Ovary (tissue), 9 donors: Measurements from ENCODE around the gene RAB8A. TPM values are rescaled to one million over a fixed set of nuclear protein-coding genes. Genes with fewer than 3 reads are reported as not detected.

Experiments used
- DNase-seq, 5 donors: peaks; one replicate each; pipeline ENCODE4 v3.0.0-alpha.2; 2019 to 2020
- H3K27ac ChIP-seq, 2 donors: fragments of 200-600 bp; one replicate each; pipeline versions ENCODE4 v1.5.1 to v1.8.0; 2019 to 2022
- H3K27me3 ChIP-seq: fragments of 200-600 bp; one replicate; pipeline ENCODE4 v1.8.0; 2022
- H3K36me3 ChIP-seq: fragments of 200-600 bp; sonication (generic); one replicate; pipeline ENCODE4 v1.5.1; 2019
- H3K4me1 ChIP-seq: one replicate; pipeline ENCODE4 v1.8.1; 2013; ENCODE audit warnings: mild to moderate bottlenecking, moderate library complexity; ENCODE audit not compliant: insufficient read depth
- H3K4me3 ChIP-seq: fragments of 200-600 bp; sonication (generic); one replicate; pipeline ENCODE4 v1.5.1; 2017
- H3K9me3 ChIP-seq, 2 donors: fragments of 200-600 bp in 1 of 2; sonication (generic) in 1 of 2; one replicate each; pipeline versions ENCODE4 v1.5.1 to v1.8.1; 2013 to 2019; ENCODE audit warnings: mild to moderate bottlenecking in 1 of 2, moderate library complexity in 1 of 2
- EP300 ChIP-seq: sonication (generic); formaldehyde crosslinking; IDR thresholded peaks from one replicate; pipeline ENCODE4 v1.6.1; 2017; ENCODE audit warnings: antibody characterized with exemption
- POLR2A ChIP-seq: fragments of 450-650 bp; IDR thresholded peaks from one replicate; pipeline ENCODE4 v1.6.1; 2017; ENCODE audit warnings: antibody characterized with exemption, mild to moderate bottlenecking, moderate library complexity
- WGBS, 3 donors: extraction: QIAGEN DNeasy Blood & Tissue Kit in 1 of 3; methylation state at CpG; one replicate each; pipeline versions ENCODE4 v1.1.5 to v1.1.7; 2013 to 2017; 5-methylcytosine and 5-hydroxymethylcytosine counted together
- intact Hi-C, 4 donors: fragments of 100-400 bp; cut with DNase I; formaldehyde crosslinking; loops; one replicate each; pipeline versions ENCODE4 v1.11.0 to v1.15.1; 2022 to 2023
- polyA plus RNA-seq, 2 donors: library from polyadenylated mRNA; stranded (reverse); fragments of 200-250 nt in 1 of 2; fragments of 350-450 nt in 1 of 2; fragmentation: Illumina TruSeq in 1 of 2; extraction: RNeasy Lipid Tissue Mini Kit (QIAGEN cat#74804) in 1 of 2; gene quantifications; one replicate each; pipeline ENCODE4 v1.2.3, GENCODE V29; 2013 to 2014
- total RNA-seq, 7 donors: library from RNA; depleted of rRNA in 2 of 7; stranded (reverse); fragments of >200 nt in 2 of 7; fragmentation: NEBNext Ultra II Directional in 3 of 7; extraction: Animal tissue kit (Norgen Biotek cat#: 25700) in 3 of 7; gene quantifications; one replicate each; pipeline versions ENCODE4 v1.1.0 to v1.2.4, GENCODE V29; 2016 to 2023
- TF ChIP-seq, protein P1 (sequence below), 3 donors: fragments of 450-650 bp in 2 of 3; fragments of 200-600 bp in 1 of 3; IDR thresholded peaks; one replicate each; pipeline versions ENCODE4 v1.5.1 to v1.8.0; 2016 to 2022; ENCODE audit warnings: antibody characterized with exemption in 3 of 3, mild to moderate bottlenecking in 1 of 3
- donor health status: DM: no; HTN: no; CAD: no; lungs with moderate emphysema.
- donor health status: DM: no; HTN: no; CAD: no.
- donor health status: Bipolar disorder and iron deficiency.
- donor health status: DM: yes; HTN: yes; CAD: no.
- donor health status: DM: no; HTN: no; CAD: no.
- donor health status: DM: yes; HTN: yes; CAD: no.

The RAB8A gene
- total and polyA plus RNA-seq, 9 donors, result 17.2 to 114 (median 52.9) TPM

DNA sequence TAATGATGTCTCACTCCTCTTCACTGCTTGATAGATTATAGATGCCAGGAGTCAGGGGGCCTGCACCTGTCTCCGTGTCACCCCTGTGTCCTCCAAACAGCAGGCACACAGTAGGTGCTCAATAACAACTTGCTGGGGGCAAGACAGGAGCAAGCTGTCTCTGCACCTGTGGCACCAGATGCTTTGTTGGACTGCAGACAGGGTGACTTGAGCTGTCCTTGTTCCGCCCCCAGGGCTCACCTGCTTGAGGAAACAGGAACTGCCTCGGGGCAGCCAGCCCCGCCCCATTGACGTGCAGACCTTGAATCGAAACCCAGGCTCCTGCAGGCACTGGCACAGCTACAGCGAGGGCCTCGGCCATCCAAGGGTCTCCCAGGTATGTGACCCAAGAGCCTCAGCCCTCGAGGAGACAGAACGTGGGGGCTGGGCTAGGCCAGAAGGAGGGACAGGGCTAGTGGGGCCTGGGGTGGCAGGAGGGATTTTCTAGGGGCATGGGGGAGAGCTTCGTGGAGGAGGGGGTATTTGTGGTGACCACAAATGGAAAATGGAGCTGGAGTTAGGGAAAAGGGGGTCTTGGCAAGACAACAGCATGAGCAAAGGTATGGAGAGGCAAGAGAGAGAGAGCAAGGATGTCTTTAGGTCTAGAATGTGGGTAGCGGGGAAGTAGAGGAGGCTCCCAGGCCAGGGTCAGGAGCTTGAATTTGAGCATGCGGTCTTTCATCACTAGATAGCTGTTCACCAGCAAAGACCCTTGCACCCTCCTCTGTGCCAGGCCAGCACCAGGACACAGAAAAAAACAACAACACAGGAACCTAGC lies 31.9 kb downstream of the RAB8A start, which contains the start of gene HSH2D:
HSH2D (plus strand) TSS at position 287 of the 817 bp plus-strand sequence. CDS start 5,066 bp downstream, outside the sequence.
- Histone ChIP-seq H3K9me3 (no peaks in the 10 kb centered on the region), H3K4me1 (no peaks in the 10 kb centered on the region), H3K36me3 (no peaks in the 10 kb centered on the region), H3K27ac (no peak within 1 kb of the TSS), H3K4me3 (no peak within 1 kb of the TSS), H3K27me3 (no peaks in the 10 kb centered on the region)
- TF ChIP-seq, protein P1, sequence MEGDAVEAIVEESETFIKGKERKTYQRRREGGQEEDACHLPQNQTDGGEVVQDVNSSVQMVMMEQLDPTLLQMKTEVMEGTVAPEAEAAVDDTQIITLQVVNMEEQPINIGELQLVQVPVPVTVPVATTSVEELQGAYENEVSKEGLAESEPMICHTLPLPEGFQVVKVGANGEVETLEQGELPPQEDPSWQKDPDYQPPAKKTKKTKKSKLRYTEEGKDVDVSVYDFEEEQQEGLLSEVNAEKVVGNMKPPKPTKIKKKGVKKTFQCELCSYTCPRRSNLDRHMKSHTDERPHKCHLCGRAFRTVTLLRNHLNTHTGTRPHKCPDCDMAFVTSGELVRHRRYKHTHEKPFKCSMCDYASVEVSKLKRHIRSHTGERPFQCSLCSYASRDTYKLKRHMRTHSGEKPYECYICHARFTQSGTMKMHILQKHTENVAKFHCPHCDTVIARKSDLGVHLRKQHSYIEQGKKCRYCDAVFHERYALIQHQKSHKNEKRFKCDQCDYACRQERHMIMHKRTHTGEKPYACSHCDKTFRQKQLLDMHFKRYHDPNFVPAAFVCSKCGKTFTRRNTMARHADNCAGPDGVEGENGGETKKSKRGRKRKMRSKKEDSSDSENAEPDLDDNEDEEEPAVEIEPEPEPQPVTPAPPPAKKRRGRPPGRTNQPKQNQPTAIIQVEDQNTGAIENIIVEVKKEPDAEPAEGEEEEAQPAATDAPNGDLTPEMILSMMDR (IDR thresholded peaks at IDR 0.05), result no peak
- TF ChIP-seq POLR2A (no peak), EP300 (no peak)
- 36 to 48% (median 39%) methylated on average over 13 of the region's 13 CpGs for WGBS, 3 donors
- DNase-seq, result no peak
- intact Hi-C loops, result no loop called here

DNA sequence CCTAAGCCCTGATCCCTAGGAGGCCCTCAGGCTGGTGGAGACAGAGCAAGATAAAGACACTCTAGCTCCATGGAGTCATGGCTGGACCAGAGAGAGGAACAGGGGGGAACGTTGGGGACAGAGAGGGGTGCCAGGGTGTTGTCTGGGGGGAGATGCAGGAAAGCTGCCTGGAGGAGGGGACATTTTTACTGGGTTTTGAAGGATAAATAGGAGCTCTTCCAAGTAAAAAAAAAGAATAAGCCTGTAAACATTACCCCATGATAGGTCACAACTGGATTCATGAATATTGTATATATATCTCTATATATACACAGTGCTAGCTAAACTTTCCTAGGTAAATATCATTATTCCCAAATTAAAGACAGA lies 32.5 kb downstream of the RAB8A start:
- no peak overlapping the region for H3K27ac ChIP-seq
- TF ChIP-seq POLR2A, result no peak
- no peak for TF ChIP-seq EP300
- TF ChIP-seq, protein P1 (IDR thresholded peaks at IDR 0.05), result no peak
- intact Hi-C loops, result no loop called here

DNA sequence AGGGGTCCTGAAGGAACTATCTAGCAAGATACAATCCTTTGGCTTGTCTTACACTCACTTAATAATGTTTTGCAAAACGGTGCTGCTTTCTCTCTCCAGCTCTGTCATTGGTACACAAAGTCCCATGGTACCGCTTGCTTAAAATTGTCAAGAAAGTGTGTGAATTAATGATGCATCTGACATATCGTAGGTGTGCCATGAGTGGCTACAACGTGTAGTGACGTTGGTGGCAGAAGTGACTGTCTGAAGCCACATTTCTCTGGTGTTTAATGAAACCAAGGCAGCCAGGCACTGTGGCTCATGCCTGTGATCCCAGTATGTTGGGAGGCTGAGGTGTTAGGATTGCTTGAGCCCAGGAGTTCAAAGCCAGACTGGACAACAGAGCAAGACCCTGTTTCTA lies 34.4 kb downstream of the RAB8A start:
- Histone ChIP-seq H3K9me3 (no peaks in the 10 kb centered on the region), H3K4me1 (no peaks in the 10 kb centered on the region), H3K36me3 (no peaks in the 10 kb centered on the region), H3K4me3 (no peak overlapping the region), H3K27ac (no peak overlapping the region), H3K27me3 (no peaks in the 10 kb centered on the region)
- no peak for DNase-seq
- 69 to 80% (median 79%) methylated on average over 5 of the region's 5 CpGs for WGBS, 3 donors
- TF ChIP-seq POLR2A, result no peak
- TF ChIP-seq EP300, result no peak
- TF ChIP-seq, protein P1 (IDR thresholded peaks at IDR 0.05), result no peak
- intact Hi-C loops, result no loop called here

More for the DNA sequence above, 32.5 kb downstream of the RAB8A start:
- no peaks in the 10 kb centered on the region for H3K36me3 ChIP-seq
- DNase-seq, result no peak
- no peak overlapping the region for H3K4me3 ChIP-seq
- no peaks in the 10 kb centered on the region for H3K9me3 ChIP-seq
- H3K4me1 ChIP-seq, result no peaks in the 10 kb centered on the region
- 53 to 77% (median 70%) methylated on average over 1 of the region's 1 CpG for WGBS, 3 donors
- H3K27me3 ChIP-seq, result no peaks in the 10 kb centered on the region

DNA sequence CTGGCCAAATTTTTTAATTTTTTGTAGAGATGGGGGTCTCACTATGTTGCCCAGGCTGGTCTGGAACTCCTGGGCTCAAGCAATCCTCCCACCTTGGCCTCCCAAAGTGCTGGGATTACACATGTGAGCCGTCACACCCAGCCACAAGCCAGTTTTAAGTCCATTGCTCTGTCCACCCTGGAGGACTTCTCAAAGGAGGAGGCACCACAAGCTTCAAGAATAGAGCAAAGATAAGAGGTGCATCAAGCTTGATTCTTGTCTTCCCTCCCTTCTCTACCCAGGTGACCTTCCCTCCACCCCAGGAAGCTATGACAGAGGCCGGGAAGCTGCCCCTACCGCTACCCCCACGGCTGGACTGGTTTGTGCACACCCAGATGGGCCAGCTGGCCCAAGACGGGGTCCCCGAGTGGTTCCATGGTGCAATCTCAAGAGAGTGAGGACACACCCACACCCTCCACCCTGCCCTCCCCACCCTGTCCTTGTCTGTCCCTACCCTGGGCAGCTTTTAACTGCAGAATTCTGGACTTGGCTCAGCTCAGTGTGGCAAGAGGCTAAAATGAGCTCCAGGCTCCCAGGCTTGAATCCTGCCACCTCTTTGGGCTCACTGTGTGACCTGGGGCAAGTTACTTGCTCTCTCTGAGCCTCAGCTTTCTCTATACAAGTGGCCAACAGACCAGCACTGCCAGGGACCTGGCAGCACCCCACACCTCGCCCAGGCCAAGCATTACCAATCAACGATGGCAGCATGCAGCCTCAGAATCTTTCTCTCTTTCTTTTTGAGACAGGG lies 36.9 kb downstream of the RAB8A start:
- intact Hi-C loops, result no loop called here
- no peak for DNase-seq
- 79 to 86% (median 80%) methylated on average over 8 of the region's 8 CpGs for WGBS, 3 donors
- H3K27ac ChIP-seq, result no peak overlapping the region
- H3K9me3 ChIP-seq, result no peaks in the 10 kb centered on the region
- no peak overlapping the region for H3K4me3 ChIP-seq
- H3K27me3 ChIP-seq, result no peaks in the 10 kb centered on the region
- no peaks in the 10 kb centered on the region for H3K36me3 ChIP-seq
- no peaks in the 10 kb centered on the region for H3K4me1 ChIP-seq
- TF ChIP-seq, protein P1 (IDR thresholded peaks at IDR 0.05), result no peak
- TF ChIP-seq POLR2A (no peak), EP300 (no peak)
